Neuronal stem cell (in vitro differentiated cells): ENCODE measurements around the gene LRRC53. TPM values are rescaled to one million over a fixed set of nuclear protein-coding genes. Genes with fewer than 3 reads are reported as not detected.
A peak's percentile ranks its signal among the peaks of the same experiment; 100 is the strongest.

ENCODE experiments used
- DNase-seq: peaks from one replicate; pipeline ENCODE4 v3.0.0-alpha.2; 2013; ENCODE audit warnings: low spot score
- H2AFZ ChIP-seq: one replicate; pipeline ENCODE4 v1.6.1; 2013; ENCODE audit warnings: mild to moderate bottlenecking, low read length, inconsistent platforms
- H2AK5ac ChIP-seq: 2 replicates; pipeline ENCODE4 v1.6.1; 2013; ENCODE audit warnings: low read depth, mild to moderate bottlenecking, inconsistent platforms, low read length, moderate library complexity, mixed read lengths
- H2BK120ac ChIP-seq: 2 replicates; pipeline ENCODE4 v1.6.1; 2013; ENCODE audit warnings: low read depth, mild to moderate bottlenecking, inconsistent platforms, low read length, moderate library complexity, mixed read lengths
- H2BK12ac ChIP-seq: one replicate; pipeline ENCODE4 v1.6.1; 2013; ENCODE audit warnings: low read length, inconsistent platforms
- H2BK15ac ChIP-seq: 2 replicates; pipeline ENCODE4 v1.6.1; 2013; ENCODE audit warnings: mild to moderate bottlenecking, low read length, inconsistent platforms, mixed read lengths
- H2BK5ac ChIP-seq: one replicate; pipeline ENCODE4 v1.6.1; 2013; ENCODE audit warnings: inconsistent platforms, mild to moderate bottlenecking, low read length, moderate library complexity
- H3K14ac ChIP-seq: one replicate; pipeline ENCODE4 v1.6.1; 2013; ENCODE audit warnings: low read length, inconsistent platforms
- H3K18ac ChIP-seq: 2 replicates; pipeline ENCODE4 v1.6.1; 2013; ENCODE audit warnings: low read length, inconsistent platforms
- H3K23ac ChIP-seq: 2 replicates; pipeline ENCODE4 v1.6.1; 2013; ENCODE audit warnings: low read depth, mild to moderate bottlenecking, mixed read lengths, low read length, inconsistent platforms; ENCODE audit not compliant: poor library complexity
- H3K27ac ChIP-seq: replicated peaks from 3 replicates; pipeline ENCODE4 v1.5.1; 2013; ENCODE audit warnings: low read length, inconsistent platforms
- H3K27me3 ChIP-seq, 3 experiments: 2 replicates each; pipeline ENCODE4 v1.6.1; 2013; ENCODE audit warnings: low read length in 3 of 3, mild to moderate bottlenecking in 2 of 3, inconsistent platforms in 1 of 3, low read depth in 1 of 3, mixed read lengths in 1 of 3, moderate library complexity in 1 of 3; ENCODE audit not compliant: control insufficient read depth in 3 of 3, insufficient read depth in 3 of 3
- H3K36me3 ChIP-seq, 2 donors: replicated peaks in 1 of 2; 2 replicates each; pipeline ENCODE4 v1.6.1; 2013; ENCODE audit warnings: low read length in 2 of 2; ENCODE audit not compliant: control insufficient read depth in 2 of 2, insufficient read depth in 2 of 2
- H3K4ac ChIP-seq: 2 replicates; pipeline ENCODE4 v1.6.1; 2013; ENCODE audit warnings: inconsistent platforms, mild to moderate bottlenecking, low read length, moderate library complexity
- H3K4me1 ChIP-seq, 2 donors: 1 replicate in 1 of 2; 2 replicates in 1 of 2; pipeline ENCODE4 v1.6.1; 2013; ENCODE audit warnings: low read length in 2 of 2, low read depth in 1 of 2; ENCODE audit not compliant: control insufficient read depth in 2 of 2, insufficient read depth in 1 of 2
- H3K4me2 ChIP-seq: one replicate; pipeline ENCODE4 v1.6.1; 2013; ENCODE audit warnings: mild to moderate bottlenecking, low read length, inconsistent platforms; ENCODE audit not compliant: insufficient read depth, poor library complexity, severe bottlenecking
- H3K4me3 ChIP-seq, 2 donors: 2 replicates each; pipeline ENCODE4 v1.5.1; 2013; ENCODE audit warnings: low read length in 2 of 2, mild to moderate bottlenecking in 2 of 2, inconsistent platforms in 1 of 2, moderate library complexity in 1 of 2
- H3K79me1 ChIP-seq: one replicate; pipeline ENCODE4 v1.6.1; 2013; ENCODE audit warnings: low read depth, mild to moderate bottlenecking, inconsistent platforms, low read length, moderate library complexity
- H3K9ac ChIP-seq: one replicate; pipeline ENCODE4 v1.6.1; 2013; ENCODE audit warnings: mild to moderate bottlenecking, low read depth, low read length, inconsistent platforms; ENCODE audit not compliant: poor library complexity
- H3K9me3 ChIP-seq, 2 donors: replicated peaks in 1 of 2; 2 replicates each; pipeline versions ENCODE3 to v1.6.1; 2013; ENCODE audit warnings: low read length in 2 of 2, mild to moderate bottlenecking in 2 of 2, inconsistent platforms in 1 of 2, low read depth in 1 of 2, mixed read lengths in 1 of 2, moderate library complexity in 1 of 2; ENCODE audit not compliant: control insufficient read depth in 2 of 2, insufficient read depth in 1 of 2
- H4K8ac ChIP-seq: one replicate; pipeline ENCODE4 v1.6.1; 2013; ENCODE audit warnings: low read depth, mild to moderate bottlenecking, inconsistent platforms, low read length, moderate library complexity
- H4K91ac ChIP-seq: one replicate; pipeline ENCODE4 v1.6.1; 2013; ENCODE audit warnings: low read length, low read depth, mild to moderate bottlenecking, inconsistent platforms; ENCODE audit not compliant: poor library complexity
- WGBS, 2 donors: extraction: QIAGEN DNeasy Blood & Tissue Kit; methylation state at CpG; one replicate each; pipeline ENCODE4 v1.1.7; 2013; ENCODE audit warnings: missing lambda C conversion rate in 2 of 2, mixed read lengths in 1 of 2; ENCODE audit not compliant: insufficient read length in 2 of 2, insufficient replicate concordance in 1 of 2; ENCODE audit errors: extremely low coverage in 2 of 2; 5-methylcytosine and 5-hydroxymethylcytosine counted together
- polyA plus RNA-seq, 2 experiments: library from polyadenylated mRNA; stranded (reverse); fragments of 200-250 nt; gene quantifications; one replicate each; pipeline ENCODE4 v1.2.3, GENCODE V29; 2013

LRRC53 gene
- polyA plus RNA-seq (2013, experiment 1 of 2), result not detected
- not detected for polyA plus RNA-seq (2013, experiment 2 of 2)

- H2BK120ac ChIP-seq, result no peak within 1 kb of the TSS
- no peak within 1 kb of the TSS for H3K4me3 ChIP-seq
- H3K9me3 ChIP-seq, result no peaks in the 10 kb centered on the region
- H2BK5ac ChIP-seq, result no peak within 1 kb of the TSS
- no peak within 1 kb of the TSS for H2AK5ac ChIP-seq
- H3K9ac ChIP-seq, result no peak within 1 kb of the TSS
- no CpG with 5 or more reads among the region's 2 CpGs for WGBS, 2 donors
- H4K8ac ChIP-seq, result no peak within 1 kb of the TSS
- no peak within 1 kb of the TSS for H3K27ac ChIP-seq
- H3K79me1 ChIP-seq, result no peaks in the 10 kb centered on the region
- no peaks in the 10 kb centered on the region for H3K27me3 ChIP-seq
- H3K14ac ChIP-seq, result no peak within 1 kb of the TSS
- no peak within 1 kb of the TSS for H4K91ac ChIP-seq
- no peak within 1 kb of the TSS for H3K18ac ChIP-seq
- no peak within 1 kb of the TSS for H3K23ac ChIP-seq
- peak within 1 kb of the TSS; percentile 11 for H2AFZ ChIP-seq
- DNase-seq, result no peak
- no peak within 1 kb of the TSS for H3K4ac ChIP-seq
- H2BK12ac ChIP-seq, result no peak within 1 kb of the TSS
- H3K4me1 ChIP-seq, result peaks cover 3 to 6% of the 10 kb centered on the region in 2 donors
- H3K36me3 ChIP-seq, result no peaks in the 10 kb centered on the region
- no peak within 1 kb of the TSS for H3K4me2 ChIP-seq
- H2BK15ac ChIP-seq, result no peak within 1 kb of the TSS
Observed at GRCh38 chr1:74512170-74512915, at the start of gene LRRC53. Gene LRRC53, minus strand, starts transcription at chr1:74512611. Its CDS starts 29,262 bp downstream, at chr1:74483349.

GRCh38 chr1:74549932-74550331 is 37.5 kb upstream of the LRRC53 start:
- Histone ChIP-seq H2BK12ac (no peak overlapping the region), H2AFZ (no peak overlapping the region), H3K4me2 (no peak overlapping the region), H3K14ac (no peak overlapping the region), H2AK5ac (no peak overlapping the region), H3K4me1 (peaks cover 0 to 2% of the 10 kb centered on the region in 2 donors), H3K79me1 (no peaks in the 10 kb centered on the region), H3K27me3 (no peaks in the 10 kb centered on the region), H3K23ac (no peak overlapping the region), H3K27ac (no peak overlapping the region), H2BK15ac (no peak overlapping the region), H2BK5ac (no peak overlapping the region), H3K18ac (no peak overlapping the region), H3K36me3 (no peaks in the 10 kb centered on the region), H3K9ac (no peak overlapping the region), H4K8ac (no peak overlapping the region), H3K9me3 (no peaks in the 10 kb centered on the region), H3K4ac (no peak overlapping the region), H2BK120ac (no peak overlapping the region), H3K4me3 (no peak overlapping the region), H4K91ac (no peak overlapping the region)
- no peak for DNase-seq
- no CpG with 5 or more reads among the region's 2 CpGs for WGBS, 2 donors

- no peak overlapping the region for H3K4me2 ChIP-seq
- no peak overlapping the region for H4K8ac ChIP-seq
- H3K4me1 ChIP-seq, result peaks cover 0 to 2% of the 10 kb centered on the region in 2 donors
- H3K4me3 ChIP-seq, result no peak overlapping the region
- no peak for DNase-seq
- no peak overlapping the region for H3K27ac ChIP-seq
- no peak overlapping the region for H2BK12ac ChIP-seq
- no peaks in the 10 kb centered on the region for H3K36me3 ChIP-seq
- H3K4ac ChIP-seq, result no peak overlapping the region
- H2BK15ac ChIP-seq, result no peak overlapping the region
- H3K27me3 ChIP-seq, result no peaks in the 10 kb centered on the region
- no peak overlapping the region for H2BK5ac ChIP-seq
- H4K91ac ChIP-seq, result no peak overlapping the region
- H2AFZ ChIP-seq, result no peak overlapping the region
- no peaks in the 10 kb centered on the region for H3K79me1 ChIP-seq
- no peaks in the 10 kb centered on the region for H3K9me3 ChIP-seq
- no peak overlapping the region for H2BK120ac ChIP-seq
- H3K23ac ChIP-seq, result no peak overlapping the region
- H3K18ac ChIP-seq, result no peak overlapping the region
- no peak overlapping the region for H3K9ac ChIP-seq
- no peak overlapping the region for H3K14ac ChIP-seq
- no peak overlapping the region for H2AK5ac ChIP-seq
- WGBS, 2 donors, result no CpG with 5 or more reads among the region's 4 CpGs
Observed at GRCh38 chr1:74548961-74549750, 36.7 kb upstream of the LRRC53 start.

- H3K23ac ChIP-seq, result no peak overlapping the region
- H2BK5ac ChIP-seq, result no peak overlapping the region
- no peaks in the 10 kb centered on the region for H3K36me3 ChIP-seq
- no peak overlapping the region for H3K4ac ChIP-seq
- no peak overlapping the region for H2BK15ac ChIP-seq
- H3K9me3 ChIP-seq, result no peaks in the 10 kb centered on the region
- H2AFZ ChIP-seq, result no peak overlapping the region
- H3K79me1 ChIP-seq, result no peaks in the 10 kb centered on the region
- H3K9ac ChIP-seq, result no peak overlapping the region
- H3K27ac ChIP-seq, result no peak overlapping the region
- H2BK12ac ChIP-seq, result no peak overlapping the region
- no CpG with 5 or more reads among the region's 2 CpGs for WGBS, 2 donors
- H2BK120ac ChIP-seq, result no peak overlapping the region
- H3K4me1 ChIP-seq, result peaks cover 0 to 2% of the 10 kb centered on the region in 2 donors
- H3K18ac ChIP-seq, result no peak overlapping the region
- H4K91ac ChIP-seq, result no peak overlapping the region
- no peak overlapping the region for H3K14ac ChIP-seq
- H3K4me3 ChIP-seq, result no peak overlapping the region
- DNase-seq, result no peak
- H3K27me3 ChIP-seq, result no peaks in the 10 kb centered on the region
- H2AK5ac ChIP-seq, result no peak overlapping the region
- H4K8ac ChIP-seq, result no peak overlapping the region
- no peak overlapping the region for H3K4me2 ChIP-seq
Observed at GRCh38 chr1:74545821-74546220, 33.4 kb upstream of the LRRC53 start.
